ENCODE measurements around the gene NDUFS2. TPM values are rescaled to one million over a fixed set of nuclear protein-coding genes. Genes with fewer than 3 reads are reported as not detected.
A peak's percentile ranks its signal among the peaks of the same experiment; 100 is the strongest.

NDUFS2 gene
- total and polyA plus RNA-seq, 2 donors (not counting 1 experiment from before 2014, with no cell fraction given) = 53.9 to 82.3 TPM

GRCh38 chr1:161164901-161165610, 37.1 kb upstream of the NDUFS2 start:
- TF ChIP-seq EZH2 (IDR thresholded peaks at IDR 0.05; ENCODE audit: borderline replicate concordance, insufficient read depth, low read depth, low read length, poor library complexity, severe bottlenecking) (no peak), CTCF (IDR thresholded peaks at IDR 0.05) (no peak)
- intact Hi-C loops (cut with micrococcal nuclease) = no loop called here
- peak overlapping the region; percentile 78 for H3K9ac ChIP-seq (ENCODE audit: low read length)
- H3K27me3 ChIP-seq (replicated peaks in 1 of 4; ENCODE audit: control extremely low read depth in 1 of 4, control insufficient read depth in 3 of 4, insufficient read depth in 4 of 4, low read length in 3 of 4) = no peaks in the 10 kb centered on the region
- peak overlapping the region; percentile 89 to 92 for H3K27ac ChIP-seq (ENCODE audit: low read length in 2 of 2)
- Mint-ChIP-seq H3K4me1 (peaks cover 57% of the 10 kb centered on the region), H3K27ac (peak overlapping the region; percentile 77), H3K9me3 (ENCODE audit: insufficient read depth) (no peaks in the 10 kb centered on the region), H3K27me3 (no peaks in the 10 kb centered on the region), H3K4me3 (peak overlapping the region; percentile 52)
- H2AFZ ChIP-seq (ENCODE audit: insufficient read depth, low read depth, low read length, poor library complexity, severe bottlenecking) = no peak overlapping the region
- H3K36me3 ChIP-seq (replicated peaks in 1 of 2; ENCODE audit: control extremely low read depth in 1 of 2, control insufficient read depth in 1 of 2, extremely low read depth in 1 of 2, insufficient read depth in 2 of 2, low read length in 1 of 2) = peaks cover 0 to 35% of the 10 kb centered on the region in 2 experiments
- H3K9me3 ChIP-seq (ENCODE audit: control extremely low read depth in 1 of 3, control insufficient read depth in 2 of 3, insufficient read depth in 1 of 3, low read length in 2 of 3) = no peaks in the 10 kb centered on the region
- POLR2A ChIA-PET = interaction anchor here (0.6 to 2.2 kb wide), 11 partner anchors 8 to 125 kb away, joined by 3 to 12 read pairs (median 4); partner anchors contain the start of genes B4GALT3, TOMM40L, UFC1 and USF1
- H4K20me1 ChIP-seq (ENCODE audit: control insufficient read depth, insufficient read depth, low read length, poor library complexity, severe bottlenecking) = no peaks in the 10 kb centered on the region
- H3K4me1 ChIP-seq (ENCODE audit: control insufficient read depth in 2 of 2, insufficient read depth in 2 of 2, low read length in 2 of 2) = peaks cover 28 to 36% of the 10 kb centered on the region in 2 donors
- ATAC-seq (ENCODE audit: low read depth) = no peak
- peaks cover 29% of the 10 kb centered on the region for H3K79me2 ChIP-seq (ENCODE audit: control insufficient read depth, insufficient read depth, low read length)
- peak overlapping the region; percentile 95 for H3K4me2 ChIP-seq (replicated peaks; ENCODE audit: low read depth, low read length, poor library complexity, severe bottlenecking)
- WGBS (ENCODE audit: insufficient coverage) = 91% methylated on average over 7 of the region's 14 CpGs
- peak overlapping the region in 4 of 5 experiments; percentile 69 to 82 (median 74) for H3K4me3 ChIP-seq (ENCODE audit: control extremely low read depth in 1 of 5, extremely low read depth in 1 of 5, insufficient read depth in 1 of 5, low read depth in 2 of 5, low read length in 4 of 5)
- no peak for DNase-seq
- CTCF ChIA-PET = interaction anchor here (0.5 to 4.8 kb wide), 22 partner anchors 10 to 218 kb away, joined by 3 to 47 read pairs (median 6); partner anchors contain the start of genes ARHGAP30, B4GALT3, DEDD and NDUFS2

Data from B cell (primary cell).